T-helper 1 cell treated with Interleukin-12 subunit alpha and Interleukin-12 subunit beta and Interleukin-4 antibody, amounts not matched to agents 30 μg/mL and 1 μg/mL, for 36 hours (primary cell): ENCODE results near the gene GRM7.
"Not testable (repeated sequence)": the region's sequence is repeated elsewhere in the genome, so short reads cannot be mapped to it uniquely, and the experiment has no call there.

Experiments used
- H3K27ac Mint-ChIP-seq: one replicate; pipeline ENCODE4 v1.8.0; 2021; ENCODE audit warnings: mild to moderate bottlenecking, mixed read lengths
- H3K27me3 Mint-ChIP-seq: one replicate; pipeline ENCODE4 v1.8.0; 2021; ENCODE audit warnings: low read depth, mixed read lengths
- H3K36me3 Mint-ChIP-seq: one replicate; pipeline ENCODE4 v1.8.0; 2021; ENCODE audit warnings: low read depth, mixed read lengths
- H3K4me1 Mint-ChIP-seq: one replicate; pipeline ENCODE4 v1.8.0; 2021; ENCODE audit warnings: low read depth, mixed read lengths
- H3K4me3 Mint-ChIP-seq: one replicate; pipeline ENCODE4 v1.8.0; 2021; ENCODE audit warnings: mild to moderate bottlenecking, moderate library complexity, mixed read lengths
- H3K9me3 Mint-ChIP-seq: one replicate; pipeline ENCODE4 v1.8.0; 2021; ENCODE audit warnings: mixed read lengths

GRM7 gene

GRCh38 chr3:6921066-6921465 is 60.2 kb downstream of the GRM7 start:
- H3K4me3 Mint-ChIP-seq, result no peak overlapping the region
- H3K36me3 Mint-ChIP-seq, result no peaks in the 10 kb centered on the region
- H3K4me1 Mint-ChIP-seq, result no peaks in the 10 kb centered on the region
- no peaks in the 10 kb centered on the region for H3K27me3 Mint-ChIP-seq
- H3K27ac Mint-ChIP-seq, result no peak overlapping the region
- peaks cover 13% of the 10 kb centered on the region for H3K9me3 Mint-ChIP-seq

DNA sequence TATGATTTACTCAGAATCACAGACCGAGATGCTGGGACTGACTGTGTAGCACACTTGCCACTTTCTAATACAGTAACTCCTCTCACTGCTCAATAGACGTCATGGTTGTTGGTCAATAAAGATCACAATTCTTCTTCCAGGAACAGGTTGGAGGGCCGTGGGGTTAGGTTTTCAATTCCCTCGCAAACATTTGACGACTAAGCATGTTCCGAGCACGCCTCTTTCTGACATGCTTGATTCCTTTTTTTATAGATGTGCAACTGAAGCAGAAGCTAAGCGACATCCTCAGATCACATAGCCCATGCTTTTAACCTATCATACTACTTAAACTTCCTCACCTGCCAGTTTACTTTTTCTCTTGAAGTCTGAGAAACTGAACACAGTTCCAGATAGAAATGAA is 61.0 kb downstream of the GRM7 start:
- no peaks in the 10 kb centered on the region for H3K36me3 Mint-ChIP-seq
- no peaks in the 10 kb centered on the region for H3K4me1 Mint-ChIP-seq
- peaks cover 13% of the 10 kb centered on the region for H3K9me3 Mint-ChIP-seq
- H3K27ac Mint-ChIP-seq, result no peak overlapping the region
- no peaks in the 10 kb centered on the region for H3K27me3 Mint-ChIP-seq
- H3K4me3 Mint-ChIP-seq, result no peak overlapping the region

DNA sequence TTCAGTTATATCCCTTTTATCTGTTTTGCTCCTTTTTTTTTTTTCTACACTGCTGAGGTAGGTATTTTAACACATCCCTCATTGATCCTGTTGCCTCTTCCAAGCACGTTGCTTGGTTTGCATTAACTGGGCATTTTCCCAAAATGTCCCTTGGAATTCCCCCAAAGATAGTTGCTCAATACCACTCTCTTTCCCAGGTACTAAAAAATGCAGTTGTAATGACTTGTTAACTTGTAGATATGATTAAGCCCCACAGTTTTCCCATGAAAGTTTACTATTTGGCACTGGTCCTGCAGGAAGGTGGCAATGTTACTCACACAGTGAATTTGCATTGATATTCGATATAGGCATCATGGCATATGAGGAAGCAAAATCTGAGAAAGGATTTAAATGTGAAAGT is 67.1 kb downstream of the GRM7 start:
- H3K27ac Mint-ChIP-seq, result no peak overlapping the region
- peaks cover 3% of the 10 kb centered on the region for H3K9me3 Mint-ChIP-seq
- H3K4me1 Mint-ChIP-seq, result no peaks in the 10 kb centered on the region
- H3K36me3 Mint-ChIP-seq, result no peaks in the 10 kb centered on the region
- H3K27me3 Mint-ChIP-seq, result no peaks in the 10 kb centered on the region
- H3K4me3 Mint-ChIP-seq, result no peak overlapping the region

DNA sequence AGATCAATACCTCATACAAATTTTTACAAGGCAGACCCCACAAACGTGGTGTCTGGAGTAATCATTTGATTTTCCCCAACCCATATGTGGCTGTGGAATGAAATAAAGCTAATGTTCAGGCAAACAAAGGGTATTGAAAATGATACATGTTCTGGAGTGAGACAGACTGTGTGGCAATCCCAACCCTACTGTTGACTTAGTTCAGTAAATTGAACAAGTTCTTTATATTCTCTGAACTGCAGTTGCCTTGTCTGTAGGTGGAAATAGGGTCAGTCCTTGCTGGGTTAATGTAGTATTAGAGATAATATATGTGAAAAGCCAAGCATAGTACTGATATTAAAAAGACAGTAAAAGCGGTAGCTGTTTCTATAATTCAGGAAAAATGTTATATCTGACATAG is 69.0 kb downstream of the GRM7 start:
- Mint-ChIP-seq H3K4me3 (no peak overlapping the region), H3K9me3 (peaks cover 3% of the 10 kb centered on the region), H3K4me1 (no peaks in the 10 kb centered on the region), H3K36me3 (no peaks in the 10 kb centered on the region), H3K27ac (no peak overlapping the region), H3K27me3 (no peaks in the 10 kb centered on the region)

DNA sequence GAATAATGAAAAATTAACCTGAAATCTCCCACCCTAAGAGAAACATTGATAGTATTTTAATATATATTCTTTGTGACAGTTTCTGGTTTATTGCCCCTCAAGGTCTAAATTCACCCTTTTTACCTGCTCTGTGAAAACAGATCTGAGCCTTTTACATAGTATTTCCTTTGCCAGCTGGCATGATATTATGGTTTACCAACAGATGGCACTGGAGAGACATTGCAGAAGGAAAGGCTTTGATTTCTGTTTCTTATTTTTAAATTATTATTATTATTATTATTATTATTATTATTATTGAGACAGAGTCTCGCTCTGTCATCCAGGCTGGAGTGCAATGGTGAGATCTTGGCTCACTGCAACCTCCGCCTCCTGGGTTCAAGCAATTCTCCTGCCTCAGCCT is 74.5 kb downstream of the GRM7 start:
- H3K4me3 Mint-ChIP-seq, H3K4me1 Mint-ChIP-seq, H3K27me3 Mint-ChIP-seq, H3K36me3 Mint-ChIP-seq, H3K27ac Mint-ChIP-seq, H3K9me3 Mint-ChIP-seq: not testable (repeated sequence)

GRCh38 chr3:6935970-6936369 is 75.1 kb downstream of the GRM7 start:
- Mint-ChIP-seq H3K36me3 (no peaks in the 10 kb centered on the region), H3K9me3 (peaks cover 7% of the 10 kb centered on the region), H3K4me3 (no peak overlapping the region), H3K4me1 (no peaks in the 10 kb centered on the region), H3K27ac (no peak overlapping the region), H3K27me3 (no peaks in the 10 kb centered on the region)

GRCh38 chr3:6962801-6963200 is 101.9 kb downstream of the GRM7 start:
- Mint-ChIP-seq H3K27me3 (no peaks in the 10 kb centered on the region), H3K36me3 (no peaks in the 10 kb centered on the region), H3K4me3 (no peak overlapping the region), H3K27ac (no peak overlapping the region), H3K4me1 (no peaks in the 10 kb centered on the region), H3K9me3 (peaks cover 5% of the 10 kb centered on the region)

GRCh38 chr3:6965881-6966280 is 105.0 kb downstream of the GRM7 start:
- Mint-ChIP-seq H3K4me3 (no peak overlapping the region), H3K36me3 (no peaks in the 10 kb centered on the region), H3K27me3 (no peaks in the 10 kb centered on the region), H3K4me1 (no peaks in the 10 kb centered on the region), H3K27ac (no peak overlapping the region), H3K9me3 (no peaks in the 10 kb centered on the region)

DNA sequence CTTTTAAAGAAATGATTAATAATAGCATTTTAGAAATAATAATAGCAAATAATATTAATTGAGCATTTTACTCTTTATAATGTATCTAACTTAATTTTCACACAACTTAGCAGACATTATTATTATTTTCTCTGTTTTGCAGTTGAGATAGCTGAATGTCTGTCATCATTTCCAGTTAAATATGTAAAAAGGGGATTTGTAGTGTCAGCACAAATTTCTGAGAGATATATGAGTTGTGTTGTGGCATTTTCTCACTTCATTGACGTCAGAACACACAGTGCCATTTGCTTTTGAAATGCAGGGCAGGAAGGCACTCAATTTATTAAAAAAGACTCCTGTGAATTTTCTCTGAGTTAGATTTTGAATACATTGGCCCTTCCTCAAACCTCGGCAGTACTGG is 111.0 kb downstream of the GRM7 start:
- Mint-ChIP-seq H3K4me1 (no peaks in the 10 kb centered on the region), H3K27me3 (no peaks in the 10 kb centered on the region), H3K27ac (no peak overlapping the region), H3K4me3 (no peak overlapping the region), H3K36me3 (no peaks in the 10 kb centered on the region), H3K9me3 (no peaks in the 10 kb centered on the region)

GRCh38 chr3:6985848-6986247 is 124.9 kb downstream of the GRM7 start:
- Mint-ChIP-seq H3K36me3 (no peaks in the 10 kb centered on the region), H3K27ac (no peak overlapping the region), H3K9me3 (peaks cover 5% of the 10 kb centered on the region), H3K4me3 (no peak overlapping the region), H3K27me3 (no peaks in the 10 kb centered on the region), H3K4me1 (no peaks in the 10 kb centered on the region)

- H3K4me3 Mint-ChIP-seq, result no peak overlapping the region
- no peak overlapping the region for H3K27ac Mint-ChIP-seq
- no peaks in the 10 kb centered on the region for H3K36me3 Mint-ChIP-seq
- no peaks in the 10 kb centered on the region for H3K4me1 Mint-ChIP-seq
- H3K27me3 Mint-ChIP-seq, result no peaks in the 10 kb centered on the region
- H3K9me3 Mint-ChIP-seq, result peaks cover 15% of the 10 kb centered on the region
These were observed 128.8 kb downstream of the GRM7 start for GRCh38 chr3:6989608-6990291.

GRCh38 chr3:6994081-6994668 is 133.3 kb downstream of the GRM7 start:
- H3K9me3 Mint-ChIP-seq, result peaks cover 18% of the 10 kb centered on the region
- no peaks in the 10 kb centered on the region for H3K36me3 Mint-ChIP-seq
- no peak overlapping the region for H3K4me3 Mint-ChIP-seq
- no peak overlapping the region for H3K27ac Mint-ChIP-seq
- H3K27me3 Mint-ChIP-seq, result no peaks in the 10 kb centered on the region
- H3K4me1 Mint-ChIP-seq, result no peaks in the 10 kb centered on the region

GRCh38 chr3:7000501-7000900 is 139.6 kb downstream of the GRM7 start:
- H3K4me1 Mint-ChIP-seq, result no peaks in the 10 kb centered on the region
- H3K4me3 Mint-ChIP-seq, result no peak overlapping the region
- no peak overlapping the region for H3K27ac Mint-ChIP-seq
- no peaks in the 10 kb centered on the region for H3K36me3 Mint-ChIP-seq
- H3K9me3 Mint-ChIP-seq, result peaks cover 17% of the 10 kb centered on the region
- H3K27me3 Mint-ChIP-seq, result no peaks in the 10 kb centered on the region

- no peaks in the 10 kb centered on the region for H3K27me3 Mint-ChIP-seq
- H3K27ac Mint-ChIP-seq, result no peak overlapping the region
- H3K36me3 Mint-ChIP-seq, result no peaks in the 10 kb centered on the region
- no peaks in the 10 kb centered on the region for H3K4me1 Mint-ChIP-seq
- H3K4me3 Mint-ChIP-seq, result no peak overlapping the region
- H3K9me3 Mint-ChIP-seq, result peaks cover 17% of the 10 kb centered on the region
These were observed 140.5 kb downstream of the GRM7 start for GRCh38 chr3:7001370-7001769.

- Mint-ChIP-seq H3K36me3 (no peaks in the 10 kb centered on the region), H3K27ac (no peak overlapping the region), H3K4me1 (no peaks in the 10 kb centered on the region), H3K9me3 (peaks cover 10% of the 10 kb centered on the region), H3K4me3 (no peak overlapping the region), H3K27me3 (no peaks in the 10 kb centered on the region)
These were observed 154.9 kb downstream of the GRM7 start for GRCh38 chr3:7015683-7016440.
